GM12874 (cell line): Measurements from ENCODE around the gene ONECUT2.
A peak's percentile ranks its signal among the peaks of the same experiment; 100 is the strongest.

Experiments
- CTCF ChIP-seq: IDR thresholded peaks from 2 replicates; pipeline ENCODE4 v1.5.1; 2011; ENCODE audit warnings: low read depth, mild to moderate bottlenecking, control low read depth, low read length, moderate library complexity; ENCODE audit not compliant: insufficient read depth

ONECUT2 gene

GRCh38 chr18:57466745-57467409 is 31.7 kb downstream of the ONECUT2 start:
- 0 out of 2 replicates have a peak, but pooled peaks have one; percentile 24 for TF ChIP-seq CTCF

- TF ChIP-seq CTCF: no peak
These were observed 34.7 kb downstream of the ONECUT2 start for GRCh38 chr18:57469884-57470283.

- no peak for TF ChIP-seq CTCF
These were observed 40.2 kb downstream of the ONECUT2 start for GRCh38 chr18:57475408-57475807.

GRCh38 chr18:57475903-57476302 is 40.7 kb downstream of the ONECUT2 start:
- no peak for TF ChIP-seq CTCF

- TF ChIP-seq CTCF: no peak
These were observed 45.6 kb downstream of the ONECUT2 start for GRCh38 chr18:57480733-57481132.

GRCh38 chr18:57497372-57498294 is 62.5 kb downstream of the ONECUT2 start:
- TF ChIP-seq CTCF: no peak

- no peak for TF ChIP-seq CTCF
These were observed 63.6 kb downstream of the ONECUT2 start for GRCh38 chr18:57498682-57499256.
